ENCODE measurements around the gene RRAS2. TPM values are rescaled to one million over a fixed set of nuclear protein-coding genes. Genes with fewer than 3 reads are reported as not detected.

RRAS2 gene
- total RNA-seq, 1 donor from 2014 or later = 45.5 TPM

GRCh38 chr11:14244926-14245325, 114.1 kb downstream of the RRAS2 start:
- Mint-ChIP-seq H3K27me3 (peaks cover 30% of the 10 kb centered on the region), H3K4me1 (ENCODE audit: low read depth) (peaks cover 6% of the 10 kb centered on the region), H3K27ac (no peak overlapping the region), H3K4me3 (ENCODE audit: low read depth) (no peak overlapping the region), H3K9me3 (ENCODE audit: low read depth) (no peaks in the 10 kb centered on the region), H3K36me3 (ENCODE audit: insufficient read depth) (no peaks in the 10 kb centered on the region)
- no peak for DNase-seq (ENCODE audit: low spot score, unreplicated experiment)
- TF ChIP-seq CTCF (IDR thresholded peaks at IDR 0.05; ENCODE audit: unreplicated experiment) = no peak

GRCh38 chr11:14242733-14243132, 116.2 kb downstream of the RRAS2 start:
- Mint-ChIP-seq H3K27ac (no peak overlapping the region), H3K36me3 (ENCODE audit: insufficient read depth) (no peaks in the 10 kb centered on the region), H3K4me1 (ENCODE audit: low read depth) (peaks cover under 1% of the 10 kb centered on the region), H3K27me3 (peaks cover 27% of the 10 kb centered on the region), H3K9me3 (ENCODE audit: low read depth) (no peaks in the 10 kb centered on the region), H3K4me3 (ENCODE audit: low read depth) (no peak overlapping the region)
- TF ChIP-seq CTCF (IDR thresholded peaks at IDR 0.05; ENCODE audit: unreplicated experiment) = no peak
- no peak for DNase-seq (ENCODE audit: low spot score, unreplicated experiment)

GRCh38 chr11:14242187-14242586, 116.8 kb downstream of the RRAS2 start:
- DNase-seq (ENCODE audit: low spot score, unreplicated experiment) = no peak
- Mint-ChIP-seq H3K36me3 (ENCODE audit: insufficient read depth) (no peaks in the 10 kb centered on the region), H3K27ac (no peak overlapping the region), H3K9me3 (ENCODE audit: low read depth) (no peaks in the 10 kb centered on the region), H3K4me1 (ENCODE audit: low read depth) (no peaks in the 10 kb centered on the region), H3K4me3 (ENCODE audit: low read depth) (no peak overlapping the region), H3K27me3 (peaks cover 23% of the 10 kb centered on the region)
- TF ChIP-seq CTCF (IDR thresholded peaks at IDR 0.05; ENCODE audit: unreplicated experiment) = no peak

- no peak for TF ChIP-seq CTCF (IDR thresholded peaks at IDR 0.05; ENCODE audit: unreplicated experiment)
- Mint-ChIP-seq H3K4me3 (ENCODE audit: low read depth) (no peak overlapping the region), H3K36me3 (ENCODE audit: insufficient read depth) (no peaks in the 10 kb centered on the region), H3K9me3 (ENCODE audit: low read depth) (no peaks in the 10 kb centered on the region), H3K4me1 (ENCODE audit: low read depth) (no peaks in the 10 kb centered on the region), H3K27ac (no peak overlapping the region), H3K27me3 (peaks cover 27% of the 10 kb centered on the region)
- DNase-seq (ENCODE audit: low spot score, unreplicated experiment) = no peak
These were observed 118.0 kb downstream of the RRAS2 start for GRCh38 chr11:14240951-14241350.

GRCh38 chr11:14240221-14240620, 118.8 kb downstream of the RRAS2 start:
- Mint-ChIP-seq H3K4me3 (ENCODE audit: low read depth) (no peak overlapping the region), H3K27me3 (peaks cover 30% of the 10 kb centered on the region), H3K4me1 (ENCODE audit: low read depth) (no peaks in the 10 kb centered on the region)

More at GRCh38 chr11:14240221-14240620, 118.8 kb downstream of the RRAS2 start:
- H3K27ac Mint-ChIP-seq = no peak overlapping the region
- TF ChIP-seq CTCF (IDR thresholded peaks at IDR 0.05; ENCODE audit: unreplicated experiment) = no peak
- no peak for DNase-seq (ENCODE audit: low spot score, unreplicated experiment)
- H3K9me3 Mint-ChIP-seq (ENCODE audit: low read depth) = no peaks in the 10 kb centered on the region
- no peaks in the 10 kb centered on the region for H3K36me3 Mint-ChIP-seq (ENCODE audit: insufficient read depth)
